Inflammatory macrophage (primary cell): ENCODE measurements around the gene ADGRD1.
"Not testable (repeated sequence)": the region's sequence is repeated elsewhere in the genome, so short reads cannot be mapped to it uniquely, and the experiment has no call there.

ENCODE experiments used
- DNase-seq, 2 donors: peaks; one replicate each; pipeline ENCODE4 v3.0.0-alpha.2; 2020 to 2022

The ADGRD1 gene

GRCh38 chr12:130937546-130937945 lies 16.2 kb upstream of the ADGRD1 start:
- DNase-seq: not testable (repeated sequence)

- no peak for DNase-seq
Measured at GRCh38 chr12:130938186-130938585, 15.5 kb upstream of the ADGRD1 start.

- no peak for DNase-seq
Measured at GRCh38 chr12:130944878-130945277, 8.8 kb upstream of the ADGRD1 start.

- DNase-seq: no peak
Measured at GRCh38 chr12:130945786-130946492, 7.8 kb upstream of the ADGRD1 start.

GRCh38 chr12:130947028-130947613 lies 6.6 kb upstream of the ADGRD1 start:
- DNase-seq: peak; percentile 34 to 37

GRCh38 chr12:130948136-130948535 lies 5.6 kb upstream of the ADGRD1 start:
- no peak for DNase-seq

GRCh38 chr12:130948751-130949150 lies 5.0 kb upstream of the ADGRD1 start:
- no peak for DNase-seq

GRCh38 chr12:130949806-130950205 lies 3.9 kb upstream of the ADGRD1 start:
- DNase-seq: no peak

- DNase-seq: no peak
Measured at GRCh38 chr12:130951636-130952035, 2.1 kb upstream of the ADGRD1 start.

GRCh38 chr12:130952171-130952954 lies 1.3 kb upstream of the ADGRD1 start:
- DNase-seq: no peak

- DNase-seq: no peak
Measured at GRCh38 chr12:130954544-130954831, 781 bp downstream of the ADGRD1 start.

GRCh38 chr12:130955238-130955816 lies 1.6 kb downstream of the ADGRD1 start:
- no peak for DNase-seq

- DNase-seq: no peak
Measured at GRCh38 chr12:130956009-130956408, 2.3 kb downstream of the ADGRD1 start.

GRCh38 chr12:130956456-130957303 lies 3.0 kb downstream of the ADGRD1 start:
- no peak for DNase-seq

GRCh38 chr12:130957304-130957621 lies 3.6 kb downstream of the ADGRD1 start:
- DNase-seq: no peak

- no peak for DNase-seq
Measured at GRCh38 chr12:130958557-130959140, 4.9 kb downstream of the ADGRD1 start.

GRCh38 chr12:130959632-130960031 lies 5.9 kb downstream of the ADGRD1 start:
- DNase-seq: no peak

GRCh38 chr12:130960058-130960457 lies 6.4 kb downstream of the ADGRD1 start:
- no peak for DNase-seq

- DNase-seq: no peak
Measured at GRCh38 chr12:130960787-130961186, 7.1 kb downstream of the ADGRD1 start.

- no peak for DNase-seq
Measured at GRCh38 chr12:130961921-130962451, 8.3 kb downstream of the ADGRD1 start.

GRCh38 chr12:130965214-130965613 lies 11.5 kb downstream of the ADGRD1 start:
- DNase-seq: no peak

GRCh38 chr12:130965668-130966067 lies 12.0 kb downstream of the ADGRD1 start:
- DNase-seq: peak; percentile 62 to 85
